DMS 273 treated with DMSO at 0.1 percent for 48 hours (cell line): ENCODE results near the gene GOLGA3.
A peak's percentile ranks its signal among the peaks of the same experiment; 100 is the strongest.

Source experiments
- DNase-seq: peaks from one replicate; lab custom pipeline; 2025; lab: John Stamatoyannopoulos, UW

Gene GOLGA3

DNA sequence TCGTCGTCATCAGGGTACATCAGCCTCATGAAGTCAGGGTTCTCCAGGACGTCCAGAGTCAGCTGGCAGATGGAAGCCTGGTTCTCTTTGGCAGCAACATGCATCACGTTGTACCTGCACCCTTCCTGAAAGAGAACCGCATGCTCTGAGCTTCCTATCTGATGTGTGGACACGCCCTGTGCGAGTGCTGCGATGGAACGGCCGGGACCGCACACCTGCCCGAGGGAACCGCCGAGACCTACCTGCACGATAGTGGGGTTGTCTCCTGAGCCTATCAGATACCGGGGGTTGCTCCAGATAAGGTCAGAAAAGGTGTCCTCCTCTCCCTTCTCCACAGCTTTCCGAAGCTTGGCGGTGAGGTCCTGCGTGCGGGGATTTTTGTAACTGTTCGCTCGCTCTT lies 80.8 kb downstream of the GOLGA3 start:
- DNase-seq: no peak

DNA sequence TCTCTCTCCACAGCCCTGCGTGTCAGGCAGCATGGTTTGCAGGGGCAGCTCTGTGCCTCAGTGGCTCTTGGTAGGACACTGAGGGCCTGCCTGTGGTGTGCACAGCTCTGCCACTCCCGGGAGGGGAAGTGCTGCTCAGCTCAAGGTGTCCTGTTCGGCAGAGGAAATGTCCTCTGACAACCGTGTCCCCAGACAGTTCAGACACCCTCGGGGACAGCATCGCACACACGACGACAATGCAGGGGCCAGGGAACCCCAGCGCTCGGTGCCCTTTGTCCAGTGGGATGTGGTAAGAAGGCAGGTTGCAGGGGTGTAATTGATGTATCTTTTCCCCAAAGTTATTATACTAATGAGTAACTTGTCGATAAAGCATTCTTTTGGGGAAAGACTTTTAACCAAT lies 81.3 kb downstream of the GOLGA3 start:
- no peak for DNase-seq

DNA sequence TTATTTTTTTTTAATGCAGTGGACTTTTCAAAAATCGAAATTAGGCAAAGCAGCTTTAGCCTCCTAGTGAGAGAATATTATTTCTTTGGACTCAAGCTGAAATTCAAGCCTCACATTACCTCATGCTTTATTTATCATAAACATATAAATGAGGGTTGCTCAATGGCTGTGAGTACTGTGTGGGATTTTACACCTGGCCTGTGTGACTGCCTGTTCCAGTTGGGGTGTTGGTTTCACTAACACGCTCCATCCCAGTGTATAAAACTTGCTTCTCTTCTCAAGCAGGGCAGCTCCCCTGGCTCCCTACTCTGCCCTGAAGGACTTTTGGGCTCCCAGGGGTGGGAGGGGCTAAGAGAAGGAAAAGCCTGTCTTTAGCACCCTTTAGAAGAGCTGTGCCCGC lies 82.1 kb downstream of the GOLGA3 start:
- DNase-seq: no peak

DNA sequence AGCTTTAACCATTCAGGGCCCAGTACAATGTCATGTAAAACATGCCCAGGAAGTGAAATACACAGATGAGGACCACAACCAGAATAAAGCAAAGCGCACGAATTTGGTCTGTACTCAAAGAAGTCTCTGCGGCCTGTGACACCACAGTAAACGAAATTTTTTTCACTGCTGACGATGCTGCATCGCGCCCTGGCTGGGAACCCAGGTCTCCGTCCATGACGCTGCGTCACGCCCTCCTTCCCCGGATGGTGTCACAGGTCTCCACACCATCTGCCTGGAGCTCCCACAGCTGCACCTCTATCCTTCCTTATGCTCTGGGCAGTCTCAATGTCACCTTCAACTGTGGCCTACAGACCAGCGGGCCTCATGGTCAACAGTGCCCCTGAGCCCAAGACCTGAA lies 84.8 kb downstream of the GOLGA3 start:
- no peak for DNase-seq

DNA sequence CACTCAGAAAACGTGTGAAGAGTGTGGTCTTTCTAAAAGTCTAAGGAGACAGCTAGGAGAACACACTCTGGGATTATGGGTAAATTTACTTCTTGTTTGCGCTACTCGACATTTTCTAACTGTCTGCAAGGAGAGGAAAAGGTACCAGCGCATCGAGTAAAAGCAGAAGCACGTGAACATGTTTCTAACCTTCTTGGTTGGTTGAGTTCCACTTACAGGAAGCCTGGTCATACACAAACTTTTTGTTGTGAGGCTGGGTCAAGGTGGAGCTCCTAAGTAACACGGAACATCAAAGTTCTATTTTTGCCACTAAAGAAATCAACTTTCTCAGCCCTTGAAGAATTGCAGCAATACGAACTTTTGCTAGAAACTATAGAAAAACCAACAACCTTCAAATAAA lies 87.0 kb downstream of the GOLGA3 start:
- DNase-seq: no peak

DNA sequence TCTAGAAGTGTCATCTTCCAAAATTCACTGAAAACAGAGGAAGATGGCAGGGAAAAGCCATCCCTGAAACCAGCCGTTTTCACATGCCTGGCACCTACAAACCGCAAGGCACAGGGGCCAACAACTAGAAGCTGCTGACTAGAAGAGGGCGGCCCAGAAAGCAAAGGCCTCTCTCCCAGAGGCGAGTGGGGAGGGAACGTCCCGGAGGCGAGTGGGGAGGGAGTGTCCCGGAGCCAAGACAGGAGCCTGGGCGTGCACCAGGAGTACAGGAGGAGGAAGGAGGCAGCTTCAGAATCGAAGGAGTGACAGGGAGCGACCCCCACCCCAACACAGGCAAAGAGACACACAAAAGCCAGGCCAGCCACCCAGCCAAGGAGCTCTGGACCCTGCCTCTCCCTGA lies 88.0 kb downstream of the GOLGA3 start:
- no peak for DNase-seq

DNA sequence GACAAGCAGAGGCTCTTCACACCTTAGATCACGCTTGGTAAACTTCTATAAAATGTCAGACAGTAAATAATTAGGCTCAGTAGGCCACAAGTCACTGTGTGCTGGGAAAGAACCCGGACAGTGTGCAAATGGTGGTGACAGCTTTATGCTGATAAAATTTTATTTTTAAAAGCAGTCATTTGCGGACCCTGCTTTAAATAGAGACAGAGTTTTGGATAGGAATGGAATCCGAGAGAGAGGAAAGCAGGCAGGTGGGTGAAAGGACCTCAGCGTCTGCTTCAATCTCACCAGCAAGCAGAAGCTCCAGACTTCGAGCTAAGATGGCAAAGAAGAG lies 88.4 kb downstream of the GOLGA3 start:
- DNase-seq: no peak

DNA sequence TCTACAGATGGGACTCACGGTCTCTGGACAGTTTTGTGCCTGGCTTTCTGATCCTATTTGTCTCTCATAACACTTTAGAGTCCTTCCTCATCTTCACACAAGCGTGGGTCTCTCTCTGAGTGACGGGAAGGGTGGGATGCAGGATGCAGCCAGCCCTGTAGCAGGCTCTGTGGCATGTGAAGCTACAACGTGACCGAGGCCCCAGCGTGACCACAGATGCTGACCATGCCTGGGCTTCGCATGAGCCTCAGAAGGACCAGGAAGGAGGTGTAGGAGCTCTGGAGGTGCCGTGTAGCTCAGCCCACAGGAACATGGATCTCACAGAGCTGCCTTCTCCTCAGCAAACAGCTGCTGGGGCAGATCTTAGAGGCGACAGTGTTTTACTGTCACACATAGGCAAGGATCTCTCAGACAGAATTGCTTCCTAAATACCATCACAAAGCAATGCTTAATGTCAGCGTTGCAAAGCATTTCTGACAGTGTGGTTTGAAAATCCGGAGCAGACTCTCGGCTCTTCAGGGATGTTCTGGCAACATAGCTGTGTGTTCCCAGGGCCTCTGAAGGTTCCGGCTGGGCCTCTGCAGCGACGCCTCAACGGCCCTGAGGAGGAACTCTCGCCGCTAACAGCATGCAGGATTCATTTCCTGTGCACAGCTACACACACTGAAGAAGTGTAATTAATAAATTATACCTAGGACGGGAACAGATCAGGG lies 88.9 kb downstream of the GOLGA3 start:
- no peak for DNase-seq

DNA sequence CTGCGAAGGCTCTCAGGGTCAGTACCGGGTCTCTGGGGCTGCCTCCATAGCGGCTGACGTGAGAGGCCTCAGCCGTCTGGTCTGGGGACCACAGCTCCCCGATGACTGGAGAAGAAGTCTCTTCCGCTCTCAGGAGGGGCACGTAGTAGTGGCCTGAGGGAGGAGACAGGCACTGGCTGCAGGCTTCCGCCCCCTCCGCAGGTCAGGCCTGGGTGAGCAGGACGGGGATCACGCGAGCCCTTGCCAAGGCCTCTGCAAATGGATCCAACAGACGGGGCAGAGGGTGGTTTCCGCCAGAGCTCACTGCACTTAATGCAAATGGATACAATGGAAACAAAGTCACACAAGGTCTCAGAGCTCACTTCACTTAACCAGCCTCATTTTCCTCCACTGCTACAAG lies 91.8 kb downstream of the GOLGA3 start:
- no peak for DNase-seq

DNA sequence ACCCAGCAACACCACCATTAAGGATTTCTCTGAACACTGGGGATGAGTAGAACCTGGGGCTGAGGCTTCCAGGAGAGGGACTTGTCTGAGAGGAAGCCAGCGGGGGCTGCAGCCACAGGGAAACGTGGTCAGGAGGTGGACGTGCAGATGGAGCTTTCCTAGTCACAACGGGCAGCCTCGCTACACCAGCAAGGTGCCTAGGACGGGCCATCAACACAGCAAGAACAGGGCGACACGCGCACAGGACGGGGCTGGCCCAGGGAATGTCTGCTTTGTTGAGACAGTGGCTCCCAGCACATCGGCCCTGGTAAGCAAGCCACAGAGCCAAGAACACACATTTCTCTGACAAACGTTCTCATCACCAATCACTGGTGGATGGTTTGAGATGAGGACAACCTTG lies 92.3 kb downstream of the GOLGA3 start:
- DNase-seq: no peak

DNA sequence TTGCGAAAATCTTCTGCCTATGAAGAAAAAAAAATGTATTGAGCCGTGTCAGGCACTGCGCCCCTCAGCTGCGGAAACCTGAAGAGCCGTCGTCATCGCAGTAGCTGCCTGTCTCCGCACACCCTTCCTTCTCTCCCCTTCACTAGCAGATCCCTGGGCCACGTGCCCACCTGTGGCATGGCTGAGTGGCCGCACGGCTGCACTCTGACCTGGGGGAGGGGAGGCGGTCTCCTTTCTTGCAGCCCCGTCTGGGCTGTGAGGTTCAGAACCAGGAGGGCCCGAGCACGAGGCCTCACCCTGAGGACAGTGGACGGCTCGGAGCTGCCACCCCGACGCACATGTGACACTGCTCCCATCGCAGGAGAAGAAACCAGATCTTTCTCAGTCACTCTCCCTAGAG lies 93.2 kb downstream of the GOLGA3 start:
- DNase-seq: no peak

DNA sequence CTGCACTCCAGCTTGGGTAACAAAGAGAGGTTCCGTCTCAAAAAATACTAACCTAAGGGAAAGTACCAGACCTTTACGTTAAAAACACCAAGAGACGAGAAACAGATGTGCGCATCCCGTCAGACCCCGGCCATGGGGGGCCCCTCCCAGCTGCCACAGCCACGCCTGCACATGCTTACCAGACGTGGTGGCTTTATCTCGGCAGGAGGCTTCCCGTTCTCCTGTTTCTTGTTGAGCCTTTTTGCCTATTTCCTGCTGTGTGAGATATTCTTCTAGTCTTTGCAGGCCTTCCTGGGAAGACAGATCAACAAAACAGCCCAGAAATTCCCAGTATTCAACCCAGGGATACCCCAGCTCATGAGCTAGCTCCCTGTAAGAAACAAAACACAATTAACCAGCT lies 94.5 kb downstream of the GOLGA3 start:
- no peak for DNase-seq

DNA sequence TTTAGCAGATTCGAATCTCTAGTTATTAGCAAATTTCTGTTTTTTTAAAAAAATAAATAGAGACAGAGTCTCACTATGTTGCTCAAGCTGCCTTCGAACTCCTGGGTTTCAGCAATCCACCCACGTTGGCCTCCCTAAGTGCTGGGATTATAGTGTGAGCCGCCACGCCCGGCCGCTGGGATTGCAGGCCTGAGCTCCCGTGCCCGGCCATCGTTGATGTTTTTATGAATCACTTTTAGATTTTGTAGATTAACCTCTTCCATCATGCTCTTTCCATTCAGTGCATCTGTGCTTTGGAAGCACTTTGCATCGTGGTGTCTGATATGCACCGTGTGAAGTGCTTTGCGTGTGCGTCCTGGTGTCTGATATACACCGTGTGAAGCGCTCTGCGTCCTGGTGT lies 97.1 kb downstream of the GOLGA3 start:
- DNase-seq: no peak

DNA sequence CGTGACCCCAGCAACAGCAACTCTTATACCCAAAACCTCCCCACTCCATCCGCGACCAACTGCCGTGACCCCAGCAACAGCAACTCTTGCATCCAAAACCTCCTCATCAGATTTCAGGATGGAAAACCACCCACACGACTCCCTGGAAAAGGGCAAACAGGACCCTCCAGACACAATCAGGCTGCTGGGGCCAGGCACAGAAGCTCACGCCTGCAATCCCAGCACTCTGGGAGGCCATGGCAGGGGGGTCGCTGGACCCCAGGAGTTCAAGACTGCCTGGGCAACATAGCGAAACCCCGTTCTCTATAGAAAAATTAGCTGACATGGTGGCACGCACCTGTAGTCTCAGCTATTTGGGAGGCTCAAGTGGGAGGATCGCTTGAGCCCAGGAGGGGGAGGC lies 98.3 kb downstream of the GOLGA3 start:
- no peak for DNase-seq

DNA sequence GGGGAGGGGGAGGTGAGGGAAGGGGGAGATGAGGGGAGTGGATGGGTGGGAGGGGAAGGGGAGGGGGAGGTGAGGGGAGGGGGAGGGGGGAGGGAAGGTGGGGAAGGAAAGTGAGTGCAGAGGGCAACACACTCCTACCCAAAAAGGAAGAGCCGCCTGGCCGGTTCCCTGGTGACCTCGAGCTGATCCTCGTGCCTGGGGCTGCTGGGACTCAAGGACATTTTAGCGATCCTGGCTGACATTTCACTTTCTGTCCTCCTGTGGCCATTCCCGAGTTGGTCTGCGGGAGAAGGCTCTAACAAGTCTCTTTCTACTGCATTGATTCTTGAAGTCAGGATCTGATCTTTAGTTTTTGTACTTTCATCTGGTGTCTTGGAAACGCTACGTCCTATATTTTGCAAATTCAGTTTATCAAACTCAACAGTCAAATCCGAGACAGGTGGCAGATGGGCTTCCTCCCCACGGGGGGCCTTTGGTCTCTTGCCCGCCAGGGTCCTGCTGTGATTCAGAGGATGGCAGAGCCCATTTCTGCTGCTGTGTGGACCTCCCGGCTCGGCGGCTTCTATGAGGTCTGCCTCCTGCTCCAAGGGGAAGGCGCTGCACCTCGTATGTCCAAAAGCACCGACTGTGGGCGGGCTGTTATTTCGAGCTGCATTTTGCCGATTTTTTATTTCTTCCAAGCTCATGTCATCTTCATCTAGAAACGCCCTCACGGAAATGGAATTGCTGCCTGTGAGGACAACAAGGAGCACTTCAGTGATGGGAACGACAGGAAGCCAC lies 98.9 kb downstream of the GOLGA3 start:
- peak; percentile 37 for DNase-seq

DNA sequence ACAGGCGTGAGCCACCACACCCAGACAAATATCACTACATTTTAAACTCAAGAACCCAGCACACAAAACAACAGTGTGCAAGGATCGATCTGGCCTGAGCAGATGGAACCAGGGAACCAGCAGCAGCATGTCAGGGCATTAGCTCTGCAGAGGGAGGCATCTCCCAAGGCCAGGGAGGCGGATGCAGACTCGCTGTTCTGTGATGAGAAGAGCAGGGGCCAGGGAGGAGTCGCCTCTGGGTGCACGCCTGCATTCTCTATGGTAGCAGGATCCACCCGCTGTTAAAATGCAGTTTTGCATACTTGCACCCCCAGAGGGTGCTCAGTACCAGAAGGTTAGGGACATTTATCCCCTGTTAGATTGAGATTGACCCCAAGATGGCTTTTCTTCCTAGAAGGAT lies 100.2 kb downstream of the GOLGA3 start:
- DNase-seq: no peak

DNA sequence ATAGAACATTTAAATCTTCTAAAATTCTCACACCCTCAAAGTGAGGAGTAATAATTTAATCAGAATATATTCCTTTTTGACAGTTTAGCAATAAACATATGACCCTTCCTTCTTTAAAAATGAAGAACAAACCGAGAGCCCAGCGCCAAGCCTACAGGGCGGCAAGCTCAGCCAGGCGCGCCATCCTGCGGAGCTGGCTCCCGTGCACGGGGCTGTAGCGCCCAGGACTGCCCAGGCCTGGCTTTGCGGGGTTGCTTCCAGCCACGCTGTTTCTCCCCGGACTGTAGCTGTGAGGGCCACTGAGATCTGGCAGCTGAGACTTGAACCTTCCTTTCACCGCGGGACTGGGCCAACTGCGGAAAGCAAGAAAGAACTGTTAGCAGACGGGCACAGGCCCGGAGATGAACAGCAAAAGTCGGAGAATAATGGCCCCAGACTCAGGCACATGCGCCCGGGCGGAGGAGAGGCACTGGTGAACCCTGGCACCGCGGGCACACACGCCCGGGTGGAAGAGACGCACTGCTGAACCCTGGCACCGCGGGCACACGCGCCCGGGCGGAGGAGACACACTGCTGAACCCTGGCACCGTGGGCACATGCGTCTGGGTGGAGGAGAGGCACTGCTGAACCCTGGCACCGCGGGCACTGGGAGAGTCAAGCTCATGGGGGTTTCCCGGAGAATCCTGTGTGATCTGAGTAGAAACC lies 101.4 kb downstream of the GOLGA3 start:
- DNase-seq: no peak

DNA sequence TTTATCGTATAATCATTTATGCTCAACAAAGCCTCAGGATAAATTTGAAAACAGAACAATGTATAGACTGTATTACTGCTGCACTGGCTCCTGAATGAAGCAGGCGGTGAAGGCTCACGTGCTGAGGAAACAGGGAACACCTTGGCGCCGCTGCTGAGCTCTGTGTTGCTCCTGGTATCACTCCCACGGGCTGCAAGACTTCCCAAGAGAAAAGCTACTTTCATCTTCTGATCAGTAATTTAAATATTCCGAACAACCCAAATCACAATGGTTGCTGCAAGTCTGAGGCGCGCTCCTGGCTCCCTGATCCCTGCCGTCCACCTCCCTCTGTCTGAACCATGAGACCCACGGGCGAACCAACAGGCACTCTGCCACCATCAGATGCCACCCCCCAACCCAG lies 102.3 kb downstream of the GOLGA3 start:
- no peak for DNase-seq

DNA sequence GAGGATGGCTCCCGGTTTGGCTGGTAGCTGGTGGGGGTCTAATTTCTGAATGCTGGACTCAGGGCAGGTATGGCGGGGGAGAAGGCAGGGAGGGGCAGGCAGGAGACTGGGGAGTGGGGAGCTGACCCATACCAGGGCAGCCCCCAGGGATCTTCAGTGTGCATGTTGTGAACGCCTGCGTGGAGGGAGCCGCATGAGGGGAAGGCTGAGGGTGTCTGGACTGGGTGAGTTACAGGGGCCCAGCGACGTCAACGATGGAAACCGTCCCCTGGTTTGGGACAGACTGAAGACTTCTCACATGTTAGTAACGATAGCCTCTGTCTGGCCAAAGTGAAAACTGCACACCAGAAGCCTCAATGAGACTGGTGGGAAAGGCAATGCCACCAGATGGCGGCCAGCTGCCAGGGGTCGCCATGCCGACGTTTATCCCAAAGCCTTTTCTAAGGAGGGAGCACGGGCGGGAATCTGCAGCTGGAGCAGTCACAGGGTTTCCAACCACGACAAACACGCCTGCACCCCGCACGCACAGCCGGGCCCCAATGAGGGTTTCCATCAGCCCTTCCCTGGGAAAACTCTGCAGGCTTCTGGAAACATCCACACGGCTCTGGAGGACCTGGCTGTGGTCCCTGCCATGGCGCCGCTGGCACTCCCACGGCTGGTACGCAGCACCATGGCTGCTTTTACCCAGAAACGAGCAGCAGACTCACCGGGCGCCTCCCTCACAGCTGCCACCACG lies 104.0 kb downstream of the GOLGA3 start:
- peak; percentile 52 for DNase-seq

DNA sequence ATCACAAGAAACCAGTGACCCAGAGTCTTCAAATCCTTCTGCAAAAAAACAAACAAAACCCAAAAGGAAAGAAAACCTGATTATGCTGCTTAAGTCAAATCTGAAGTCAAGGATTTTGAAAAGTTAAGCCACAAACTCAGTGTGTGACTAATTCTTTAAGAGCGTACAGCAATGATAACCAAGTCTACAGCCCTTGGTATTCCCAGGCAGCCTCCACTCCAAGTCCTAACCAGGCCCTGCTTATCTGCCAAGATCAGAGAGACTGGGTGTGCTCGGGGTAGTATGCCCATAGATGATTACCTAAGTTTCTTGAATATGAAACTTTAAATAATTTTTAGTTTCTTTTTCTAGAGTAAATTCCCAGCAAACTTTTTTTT lies 104.9 kb downstream of the GOLGA3 start:
- DNase-seq: no peak

DNA sequence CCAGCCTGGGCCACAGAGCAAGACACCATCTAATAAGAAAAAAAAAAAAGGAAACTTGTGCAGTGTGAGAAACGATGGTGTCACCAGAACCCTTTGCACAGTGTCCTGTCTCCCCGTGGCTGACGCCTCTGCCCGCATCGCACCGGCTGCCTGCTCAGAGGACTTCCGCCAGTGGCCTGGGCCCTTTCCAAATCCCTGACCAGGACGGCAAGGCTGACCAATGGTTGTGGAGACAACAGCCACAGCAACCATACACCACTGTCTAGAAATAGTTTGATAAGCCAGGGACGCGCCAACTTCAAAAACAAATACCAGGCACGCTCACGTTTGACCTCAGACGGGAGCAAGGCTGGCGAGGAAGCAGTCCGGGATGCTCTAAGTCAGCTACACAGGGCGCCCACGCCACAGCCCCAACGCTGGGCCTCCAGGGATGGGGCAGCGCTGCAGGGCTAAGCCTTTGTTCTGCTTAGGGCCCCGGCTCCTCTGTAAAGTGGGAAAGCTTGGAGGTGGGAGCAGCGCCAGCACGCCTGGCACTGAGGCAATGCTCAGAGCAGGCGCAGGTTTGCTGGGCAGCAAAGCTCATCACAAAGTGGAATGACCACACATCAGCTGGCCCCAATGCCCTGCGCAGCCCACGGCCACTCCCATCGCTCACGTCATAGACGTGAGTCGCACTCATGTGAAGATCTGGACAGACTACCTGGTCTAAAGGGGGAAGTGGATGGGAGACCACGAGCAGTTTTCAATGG lies 105.5 kb downstream of the GOLGA3 start:
- DNase-seq: no peak
